ENCODE measurements around the gene CYRIA.

- TF ChIP-seq, protein P1, sequence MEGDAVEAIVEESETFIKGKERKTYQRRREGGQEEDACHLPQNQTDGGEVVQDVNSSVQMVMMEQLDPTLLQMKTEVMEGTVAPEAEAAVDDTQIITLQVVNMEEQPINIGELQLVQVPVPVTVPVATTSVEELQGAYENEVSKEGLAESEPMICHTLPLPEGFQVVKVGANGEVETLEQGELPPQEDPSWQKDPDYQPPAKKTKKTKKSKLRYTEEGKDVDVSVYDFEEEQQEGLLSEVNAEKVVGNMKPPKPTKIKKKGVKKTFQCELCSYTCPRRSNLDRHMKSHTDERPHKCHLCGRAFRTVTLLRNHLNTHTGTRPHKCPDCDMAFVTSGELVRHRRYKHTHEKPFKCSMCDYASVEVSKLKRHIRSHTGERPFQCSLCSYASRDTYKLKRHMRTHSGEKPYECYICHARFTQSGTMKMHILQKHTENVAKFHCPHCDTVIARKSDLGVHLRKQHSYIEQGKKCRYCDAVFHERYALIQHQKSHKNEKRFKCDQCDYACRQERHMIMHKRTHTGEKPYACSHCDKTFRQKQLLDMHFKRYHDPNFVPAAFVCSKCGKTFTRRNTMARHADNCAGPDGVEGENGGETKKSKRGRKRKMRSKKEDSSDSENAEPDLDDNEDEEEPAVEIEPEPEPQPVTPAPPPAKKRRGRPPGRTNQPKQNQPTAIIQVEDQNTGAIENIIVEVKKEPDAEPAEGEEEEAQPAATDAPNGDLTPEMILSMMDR (IDR thresholded peaks at IDR 0.05): peak; percentile 73
- TF ChIP-seq EZH2 (IDR thresholded peaks at IDR 0.05) (no peak), EZH2phosphoT487 (IDR thresholded peaks at IDR 0.05) (no peak)
These were observed 48.1 kb downstream of the CYRIA start for GRCh38 chr2:16617282-16618266.

Measured in neural progenitor cell (in vitro differentiated cells).